Smooth muscle cell of the brain vasculature (primary cell): ENCODE data around the gene PSMD9.
"Not testable (repeated sequence)": the region's sequence is repeated elsewhere in the genome, so short reads cannot be mapped to it uniquely, and the experiment has no call there.

Source experiments
- DNase-seq: peaks from one replicate; pipeline ENCODE4 v3.0.0-alpha.2; 2012; ENCODE audit warnings: low read depth, low spot score

PSMD9 gene

DNA sequence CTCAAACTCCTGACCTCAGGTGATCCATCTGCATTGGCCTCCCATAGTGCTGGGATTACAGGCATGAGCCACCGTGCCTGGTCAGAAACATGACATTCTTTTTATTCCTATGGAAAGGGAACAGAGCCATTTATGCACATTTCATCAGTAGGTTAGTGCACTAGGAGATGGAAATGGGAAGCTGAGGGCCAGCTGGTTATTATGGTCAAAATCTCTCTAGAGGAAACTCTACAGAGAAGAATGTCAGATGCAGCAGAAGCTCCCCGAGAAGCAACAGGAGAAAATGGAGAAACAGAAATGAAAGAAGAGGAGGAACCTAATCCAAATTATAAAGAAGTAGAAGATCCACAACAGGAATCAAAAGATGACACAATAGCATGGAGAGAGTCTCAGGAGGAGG is 32.5 kb downstream of the PSMD9 start:
- no peak for DNase-seq

DNA sequence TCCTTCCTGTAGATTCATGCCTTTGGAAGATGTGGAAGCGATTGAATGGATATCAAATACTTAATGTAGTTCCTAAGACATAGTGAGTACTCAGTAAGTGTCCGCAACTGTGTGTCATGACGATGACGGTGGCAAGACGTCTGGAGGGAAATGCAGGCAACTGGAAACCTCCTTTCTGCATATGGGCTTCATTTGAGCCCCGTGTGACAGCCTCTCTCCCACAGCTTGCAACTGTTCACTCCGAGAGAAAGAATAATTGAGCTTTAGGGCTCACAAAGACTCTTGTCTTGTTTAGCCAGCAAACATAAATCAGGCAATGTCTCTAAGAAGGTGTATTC is 36.7 kb downstream of the PSMD9 start:
- no peak for DNase-seq

DNA sequence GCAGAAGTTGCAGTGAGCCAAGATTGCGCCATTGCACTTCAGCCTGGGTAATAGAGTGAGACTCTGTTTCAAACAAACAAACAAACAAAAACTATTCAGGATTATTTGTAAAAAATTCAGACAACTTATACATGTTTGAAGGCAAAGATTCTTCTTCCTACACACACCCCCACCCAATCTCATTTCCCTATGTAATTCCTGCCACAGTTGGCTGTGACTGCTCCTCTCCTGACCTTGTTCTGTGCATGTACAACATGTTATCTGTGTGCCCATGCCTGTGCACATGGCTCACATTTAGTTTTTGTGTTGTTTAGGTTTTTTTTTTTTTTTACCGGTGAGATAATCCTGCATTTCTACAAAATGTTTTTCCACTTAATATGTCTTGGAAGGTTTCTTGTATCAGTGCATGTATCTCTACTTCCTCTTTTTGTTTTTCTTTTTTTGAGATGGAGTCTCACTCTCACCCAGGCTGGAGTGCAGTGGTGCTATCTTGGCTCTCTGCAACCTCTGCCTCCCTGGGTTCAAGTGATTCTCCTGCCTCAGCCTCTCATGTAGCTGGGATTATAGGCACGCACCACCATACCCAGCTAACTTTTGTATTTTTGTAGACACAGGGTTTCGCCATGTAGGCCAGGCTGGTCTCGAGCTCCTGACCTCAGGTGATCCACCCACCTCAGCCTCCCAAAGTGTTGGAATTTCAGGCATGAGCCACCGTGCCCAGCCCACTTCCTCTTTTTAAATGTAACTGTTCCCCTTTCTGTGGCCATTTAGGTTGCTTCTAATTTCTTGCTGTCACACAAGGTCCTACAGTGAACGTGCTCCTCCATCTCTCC is 38.5 kb downstream of the PSMD9 start:
- DNase-seq, result no peak

DNA sequence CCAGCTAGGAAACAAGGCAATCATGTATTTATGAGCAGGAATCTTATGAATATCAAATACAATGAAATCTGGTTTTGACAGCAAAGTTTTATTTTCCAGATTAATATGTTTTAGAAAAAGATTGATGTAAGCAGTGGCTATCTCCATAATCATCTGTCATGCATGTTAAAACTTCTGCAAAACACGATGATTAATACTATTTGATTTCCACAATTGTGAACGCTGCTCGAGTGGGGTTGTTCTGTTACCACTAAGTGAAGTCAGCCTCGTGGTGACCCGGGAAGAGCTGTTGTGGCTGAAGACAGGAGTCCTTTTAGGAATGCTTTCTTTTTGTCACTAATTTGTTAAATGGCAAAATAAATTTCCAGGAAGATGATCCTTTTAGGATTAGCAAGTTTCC is 39.2 kb downstream of the PSMD9 start:
- DNase-seq, result no peak

DNA sequence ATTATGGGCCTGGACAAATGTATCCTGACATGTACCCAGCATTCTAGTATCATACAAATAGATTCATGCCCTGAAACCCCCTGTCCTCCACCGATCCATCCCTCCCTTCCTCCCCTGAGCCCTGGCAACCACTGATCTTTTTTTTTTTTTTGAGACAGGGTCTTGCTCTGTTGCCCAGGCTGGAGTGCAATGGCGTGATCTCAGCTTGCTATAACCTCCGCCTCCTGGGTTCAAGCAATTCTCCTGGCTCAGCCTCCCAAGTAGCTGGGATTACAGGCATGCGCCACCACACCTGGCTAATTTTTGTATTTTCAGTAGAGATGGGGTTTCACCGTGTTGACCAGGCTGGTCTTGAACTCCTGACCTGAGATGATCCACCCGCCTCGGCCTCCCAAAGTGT is 41.0 kb downstream of the PSMD9 start:
- DNase-seq, result not testable (repeated sequence)

DNA sequence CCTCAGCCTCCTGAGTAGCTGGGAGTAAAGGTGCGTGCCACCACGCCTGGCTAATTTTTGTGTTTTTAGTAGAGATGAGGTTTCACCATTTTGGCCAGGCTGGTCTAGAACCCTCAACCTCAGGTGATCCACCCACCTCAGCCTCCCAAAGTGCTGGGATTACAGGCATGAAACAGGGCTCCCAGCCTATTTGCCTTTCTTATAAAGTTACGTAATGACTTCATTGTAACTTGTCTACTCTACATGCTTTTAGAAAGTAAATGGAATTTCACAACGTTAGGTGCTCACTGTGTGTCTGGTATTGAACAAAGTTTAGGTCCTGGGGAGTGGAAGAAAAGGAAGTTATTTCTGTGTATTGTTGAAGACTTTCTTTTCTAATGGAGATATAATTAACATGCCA is 42.3 kb downstream of the PSMD9 start:
- no peak for DNase-seq

DNA sequence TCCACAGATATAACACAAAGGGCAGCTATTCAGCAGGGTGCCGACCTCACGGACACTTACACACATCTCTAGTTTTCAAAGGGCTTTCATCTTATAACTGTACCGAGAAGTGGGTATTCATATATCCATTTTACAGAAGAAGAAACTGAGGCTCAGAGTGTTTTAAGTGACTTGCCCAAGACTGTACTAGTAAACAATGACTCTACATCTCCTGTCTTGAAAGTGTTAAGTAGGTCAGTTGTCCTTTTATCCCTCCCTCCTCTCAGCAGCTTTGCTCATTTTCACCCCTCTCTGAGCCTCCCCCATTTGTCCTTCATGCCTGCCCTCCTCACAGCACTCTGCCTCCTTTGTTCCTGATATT is 43.6 kb downstream of the PSMD9 start:
- DNase-seq, result no peak

DNA sequence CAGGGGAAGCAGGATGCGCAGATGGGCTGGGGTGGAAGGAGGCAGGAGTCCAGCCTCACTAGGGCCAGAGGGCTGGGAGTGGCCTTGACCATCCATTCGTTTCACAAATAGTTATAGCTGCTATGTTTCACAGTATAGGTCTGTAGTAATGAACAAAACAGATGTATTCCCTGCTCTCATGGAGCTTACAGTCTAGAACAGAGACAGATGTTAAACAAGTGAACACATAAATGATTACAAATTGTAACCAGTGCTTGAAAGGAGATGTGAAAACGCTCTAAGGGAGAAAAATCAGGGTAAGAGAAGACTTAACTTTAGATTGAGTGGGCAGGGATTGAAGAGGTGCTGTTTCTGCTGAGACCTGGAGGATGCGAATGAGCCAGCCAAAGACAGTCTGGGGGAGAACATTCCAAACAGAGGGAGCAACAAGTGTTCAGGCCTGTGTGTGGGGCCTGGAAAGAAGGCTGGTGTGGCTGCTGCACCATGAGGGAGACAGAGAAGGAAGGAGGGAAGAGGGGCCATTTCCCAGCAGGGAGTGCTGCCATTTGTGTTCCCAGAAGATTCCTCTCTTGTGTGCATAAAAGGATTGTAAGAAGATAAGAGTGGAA is 44.4 kb downstream of the PSMD9 start:
- no peak for DNase-seq

DNA sequence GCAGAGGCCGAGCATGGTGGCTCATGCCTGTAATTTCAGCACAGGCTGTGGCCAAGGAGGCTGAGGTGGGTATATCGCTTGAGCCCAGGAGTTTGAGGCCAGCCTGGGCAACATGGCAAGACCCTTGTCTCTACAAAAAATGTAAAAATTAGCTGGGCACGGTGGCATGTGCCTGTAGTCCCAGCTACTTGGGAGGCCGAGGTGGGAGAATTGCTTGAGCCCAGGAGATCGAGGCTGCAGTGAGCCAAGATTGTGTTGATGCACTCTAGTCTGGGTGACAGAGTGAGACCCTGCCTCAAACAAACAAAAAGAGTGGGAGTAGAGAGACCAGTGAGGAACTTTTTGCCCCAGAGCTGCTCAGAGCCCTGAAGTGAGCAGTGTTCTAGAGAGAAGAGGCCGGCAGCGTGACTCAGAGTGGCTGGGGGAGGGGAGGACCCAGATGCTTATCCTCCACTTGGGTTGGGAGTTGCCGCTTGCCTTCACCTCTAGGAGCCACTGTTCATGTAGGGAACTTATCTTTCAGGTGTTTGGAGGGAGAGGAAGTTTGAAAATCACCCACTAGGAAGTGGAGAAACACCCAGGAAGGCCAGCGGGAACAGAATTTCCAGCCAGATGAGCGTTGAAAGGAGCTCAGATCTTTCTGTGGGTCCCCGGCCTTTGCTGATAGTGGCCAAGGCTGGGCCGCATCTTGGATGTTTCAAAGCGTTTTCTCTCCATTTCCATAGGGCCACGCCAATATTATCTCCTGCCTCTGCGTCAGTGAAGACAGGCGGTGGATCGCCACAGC is 45.1 kb downstream of the PSMD9 start:
- DNase-seq, result no peak

DNA sequence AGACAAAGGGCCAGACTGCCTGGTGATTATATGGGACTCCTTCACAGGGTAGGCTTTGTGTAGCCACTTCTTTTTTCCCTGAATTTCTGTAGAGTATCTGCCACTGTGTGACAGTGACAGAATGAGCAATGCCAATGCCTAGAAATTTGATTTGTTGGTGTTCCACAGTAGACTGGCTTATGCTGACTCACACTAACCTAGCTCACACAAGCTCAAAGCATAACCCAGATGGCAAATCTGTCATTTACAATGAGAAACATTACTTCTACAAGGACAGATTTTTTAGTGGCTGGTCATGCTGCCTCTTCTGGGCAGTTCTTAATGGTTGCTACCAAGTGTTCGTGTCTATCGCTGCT is 45.7 kb downstream of the PSMD9 start:
- no peak for DNase-seq

DNA sequence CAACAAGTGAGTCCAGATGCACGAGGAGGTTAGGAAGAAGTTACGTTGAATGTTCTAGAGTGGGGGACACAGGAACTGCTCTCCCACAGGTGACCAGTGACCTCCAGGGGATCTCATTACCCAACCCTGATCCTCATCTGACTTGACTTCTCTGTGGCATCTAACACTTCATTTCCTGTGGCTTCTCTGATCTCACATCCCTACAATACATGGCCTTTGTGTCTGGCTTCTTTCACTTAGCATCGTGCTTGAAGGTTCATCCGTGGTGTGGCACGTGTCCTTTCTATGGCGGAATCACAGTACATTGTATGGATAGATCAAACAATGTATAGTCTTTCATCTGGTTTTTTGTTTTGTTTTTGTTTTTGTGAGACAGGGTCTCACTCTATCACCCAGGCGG is 49.1 kb downstream of the PSMD9 start:
- DNase-seq, result no peak

DNA sequence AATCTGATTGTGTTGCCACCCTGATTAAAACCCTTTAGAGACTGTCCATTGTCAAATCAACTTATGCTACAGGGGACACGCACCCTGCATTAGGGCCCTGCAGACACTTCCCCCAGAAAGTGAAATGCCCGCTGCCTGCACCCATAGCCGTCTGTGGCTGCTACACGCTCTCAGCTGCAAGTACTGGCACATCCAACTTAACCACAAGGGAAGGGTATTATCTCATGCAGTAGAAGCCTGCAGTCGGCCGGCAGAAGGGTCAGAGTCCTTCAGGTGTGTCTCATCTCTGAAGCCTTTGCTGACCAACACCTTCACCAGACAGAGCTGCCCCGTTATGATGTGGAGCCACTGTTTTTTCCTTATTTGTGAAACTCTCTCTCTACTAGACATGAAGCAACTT is 50.6 kb downstream of the PSMD9 start:
- no peak for DNase-seq

DNA sequence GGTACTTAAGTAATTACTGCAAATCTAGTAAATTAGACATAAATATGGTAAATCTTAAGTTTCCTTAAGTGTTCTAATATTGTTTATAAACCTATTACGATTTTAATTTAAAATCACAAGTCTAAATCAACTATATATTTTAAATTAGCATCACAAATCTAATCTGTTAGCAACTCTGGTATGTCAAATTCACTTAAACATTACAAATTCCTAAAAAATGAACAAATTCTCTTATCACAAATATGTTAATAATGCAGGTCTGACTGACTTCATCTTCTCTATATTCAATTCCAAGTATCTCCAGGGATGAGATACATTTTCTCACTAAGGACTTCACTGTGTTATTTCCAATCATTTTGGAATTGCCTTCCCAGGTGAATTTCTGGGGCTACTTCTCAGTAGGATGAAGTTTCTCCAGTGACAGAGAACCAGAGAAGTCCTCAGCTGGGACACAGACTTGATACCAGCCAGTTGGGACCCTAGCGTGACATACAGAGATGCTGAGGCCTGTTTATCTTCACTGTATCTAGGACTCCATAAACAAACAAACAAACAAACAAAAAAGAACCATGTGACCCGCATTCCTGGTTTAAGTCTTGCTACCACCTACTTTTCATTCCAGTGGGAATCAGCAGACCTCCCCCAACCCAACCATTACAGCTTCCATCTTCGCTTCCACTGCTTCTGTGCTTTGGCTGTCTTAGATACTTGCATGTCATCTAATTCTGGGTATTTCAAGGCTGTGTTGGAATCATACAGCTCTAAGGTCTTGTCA is 51.6 kb downstream of the PSMD9 start:
- no peak for DNase-seq

DNA sequence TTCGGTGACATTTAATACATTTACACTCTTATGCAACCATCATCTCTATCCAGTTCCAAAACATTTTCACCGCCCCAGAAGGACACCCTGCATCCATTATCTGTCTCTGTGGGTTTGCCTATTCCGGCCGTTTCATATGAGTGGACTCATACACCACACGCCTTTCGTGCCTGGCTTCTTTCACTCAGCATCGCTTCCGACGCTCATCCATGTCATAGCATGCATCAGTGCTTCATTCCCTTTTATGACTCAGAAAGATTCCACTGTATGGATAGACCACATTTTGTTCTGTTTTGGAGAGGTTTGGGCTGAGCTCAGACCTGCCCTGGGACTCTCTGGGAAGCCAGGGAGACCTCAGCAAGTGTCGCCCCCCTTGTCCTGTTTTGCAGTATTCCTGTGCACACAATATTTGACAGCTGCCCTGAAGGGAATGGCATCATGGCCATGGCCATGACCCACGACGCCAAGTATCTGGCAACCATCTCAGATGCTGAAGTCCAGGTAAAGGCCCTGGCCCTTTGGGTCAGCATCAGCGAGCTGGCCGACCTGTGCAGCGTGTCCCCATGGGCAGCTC is 53.6 kb downstream of the PSMD9 start:
- DNase-seq, result no peak

DNA sequence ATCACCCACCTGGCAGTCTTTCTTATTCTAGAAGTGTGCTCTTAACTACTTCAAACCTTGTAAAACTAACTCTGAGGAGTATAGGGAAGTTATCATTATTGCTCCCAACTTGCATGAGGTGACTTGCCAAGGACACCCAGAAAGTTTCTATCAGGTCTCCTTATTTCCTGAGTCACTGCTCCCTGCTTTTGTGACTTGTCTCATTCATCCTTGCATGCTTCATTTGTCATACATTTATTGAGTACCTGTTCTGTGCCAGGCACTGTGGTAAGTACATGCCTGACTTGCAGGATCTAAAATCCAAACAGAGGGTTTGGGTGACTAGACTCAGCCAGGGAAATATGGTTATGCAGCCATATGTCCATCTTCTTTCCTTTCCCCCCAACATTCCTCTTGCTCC is 55.3 kb downstream of the PSMD9 start:
- no peak for DNase-seq

DNA sequence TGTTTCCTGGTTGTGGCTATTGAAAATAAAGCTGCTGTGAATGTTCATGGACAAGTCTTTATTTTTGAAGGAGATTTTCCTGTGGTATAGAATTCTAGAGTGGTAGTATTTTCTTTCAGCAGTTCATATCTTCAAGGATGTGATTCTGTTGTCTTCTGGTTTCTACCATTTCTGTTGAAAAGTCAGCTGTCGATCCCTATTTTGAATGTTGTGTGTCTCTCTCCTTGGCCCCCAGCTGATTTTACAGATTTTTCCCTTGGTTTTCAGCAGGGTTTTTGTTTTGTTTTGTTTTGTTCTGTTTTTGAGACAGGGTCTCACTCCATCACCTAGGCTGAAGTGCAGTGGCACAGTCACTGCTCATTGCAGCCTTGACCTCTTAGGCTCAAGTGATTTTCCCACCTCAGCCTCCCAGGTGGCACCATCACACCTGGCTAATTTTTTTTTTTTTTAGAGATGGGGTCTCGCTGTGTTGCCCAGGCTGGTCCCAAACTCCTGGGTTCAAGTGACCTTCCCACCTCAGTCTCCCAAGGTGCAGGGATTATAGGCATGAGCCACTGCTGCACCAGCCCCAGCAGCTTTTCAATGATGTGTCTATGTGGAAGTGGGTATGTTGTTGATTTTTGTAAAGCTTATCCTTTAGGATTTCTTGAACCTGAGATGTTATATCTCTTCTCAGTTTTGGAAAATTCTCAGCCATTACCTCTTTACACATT is 57.9 kb downstream of the PSMD9 start:
- DNase-seq, result no peak

DNA sequence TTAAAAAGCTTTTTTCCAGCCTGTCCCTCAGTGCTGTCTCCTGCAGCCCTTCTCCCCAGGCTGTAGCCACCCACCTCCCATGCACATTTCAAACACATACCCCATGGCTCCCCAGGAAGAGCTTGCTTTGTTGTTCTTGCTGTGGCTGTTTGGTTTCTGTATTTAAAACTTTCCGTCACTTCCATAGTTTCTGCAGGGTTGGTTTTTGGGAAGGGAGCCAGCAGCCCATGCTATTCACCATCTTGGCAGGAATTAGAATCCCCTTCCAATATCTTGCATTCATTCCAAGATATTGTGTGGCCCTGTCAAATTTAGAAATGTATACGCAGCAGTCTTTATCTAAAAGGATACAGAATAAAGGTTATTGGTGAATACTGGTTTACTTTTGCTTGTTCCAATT is 59.4 kb downstream of the PSMD9 start:
- DNase-seq, result no peak

DNA sequence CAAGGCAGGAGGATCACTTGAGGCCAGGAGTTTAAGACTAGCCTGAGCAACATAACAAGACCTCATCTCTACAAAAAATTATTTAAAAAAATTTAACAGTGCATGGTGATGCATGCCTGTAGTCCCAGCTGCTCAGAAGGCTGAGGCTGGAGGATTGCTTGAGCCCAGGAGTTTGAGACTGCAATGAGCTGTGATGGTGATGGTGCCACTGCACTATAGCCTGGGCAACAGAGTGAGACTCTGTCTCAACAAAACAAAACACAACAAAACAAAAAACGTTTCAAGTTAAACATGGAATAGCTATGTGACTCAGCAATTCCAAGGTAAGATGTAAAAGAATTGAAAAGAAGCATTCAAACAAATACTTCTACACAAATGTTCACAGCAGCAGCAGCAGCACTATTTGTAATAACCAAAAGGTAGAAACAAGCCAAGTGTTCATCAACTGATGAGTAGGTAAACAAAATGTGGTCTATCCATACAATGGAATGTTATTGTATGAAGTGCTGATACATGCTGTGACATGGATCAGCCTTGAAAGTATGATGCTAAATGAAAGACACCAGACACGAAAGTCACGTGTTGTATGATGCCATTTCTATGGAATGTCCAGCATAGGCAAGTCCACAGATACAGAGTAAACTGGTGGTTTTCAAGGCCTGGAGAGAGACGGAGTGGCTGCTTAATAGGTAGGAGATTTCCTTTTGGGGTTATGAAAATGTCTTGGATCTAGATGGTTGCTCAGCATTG is 61.2 kb downstream of the PSMD9 start:
- peak; percentile 45 for DNase-seq

DNA sequence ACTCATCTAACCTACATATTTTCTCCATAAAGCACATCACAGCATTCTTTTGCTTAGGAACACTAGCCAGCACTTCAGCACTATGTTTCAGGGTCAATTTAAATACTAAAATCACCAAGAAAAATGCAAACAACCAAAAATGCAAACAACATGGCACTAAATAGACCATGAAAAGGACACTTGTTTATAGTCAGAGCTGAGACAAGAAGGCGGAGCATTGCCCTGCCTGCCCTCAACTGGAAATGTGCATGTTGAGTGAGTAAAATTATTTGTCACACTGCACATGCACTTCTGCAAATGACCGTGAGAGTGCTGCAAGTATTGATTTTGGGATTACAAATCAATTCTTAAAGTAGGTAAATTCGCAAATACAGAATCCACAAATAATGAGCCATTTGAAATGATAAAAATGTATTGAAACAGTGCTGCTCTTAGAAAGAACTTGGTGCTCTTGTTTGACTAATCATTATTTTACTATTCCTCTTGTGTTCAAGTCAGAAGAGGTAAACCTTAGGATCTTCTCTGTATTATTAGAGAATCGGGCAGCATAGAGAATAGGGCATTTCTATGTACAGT is 64.6 kb downstream of the PSMD9 start:
- DNase-seq, result no peak

DNA sequence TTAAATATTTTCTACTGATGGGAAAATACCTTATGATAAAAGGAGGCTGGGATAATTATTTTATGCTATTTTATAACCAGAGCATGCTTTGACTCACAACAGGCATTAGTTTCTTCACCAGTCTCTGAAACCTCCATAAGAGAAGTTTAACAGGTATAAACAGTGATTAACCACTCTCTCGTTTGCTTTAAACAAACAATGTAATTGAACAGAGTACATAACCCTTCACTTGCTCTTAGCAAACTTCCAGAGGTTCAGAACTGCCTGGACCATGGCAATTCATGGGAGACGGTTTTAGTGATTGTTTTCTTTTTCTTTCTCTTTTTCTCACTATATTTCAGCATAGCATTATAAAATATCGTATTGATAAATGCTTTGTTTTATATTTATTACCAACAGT is 65.1 kb downstream of the PSMD9 start:
- DNase-seq, result no peak
